ENCODE results near the gene IL7R.
"Not testable (repeated sequence)": the region's sequence is repeated elsewhere in the genome, so short reads cannot be mapped to it uniquely, and the experiment has no call there.

Gene IL7R

DNA sequence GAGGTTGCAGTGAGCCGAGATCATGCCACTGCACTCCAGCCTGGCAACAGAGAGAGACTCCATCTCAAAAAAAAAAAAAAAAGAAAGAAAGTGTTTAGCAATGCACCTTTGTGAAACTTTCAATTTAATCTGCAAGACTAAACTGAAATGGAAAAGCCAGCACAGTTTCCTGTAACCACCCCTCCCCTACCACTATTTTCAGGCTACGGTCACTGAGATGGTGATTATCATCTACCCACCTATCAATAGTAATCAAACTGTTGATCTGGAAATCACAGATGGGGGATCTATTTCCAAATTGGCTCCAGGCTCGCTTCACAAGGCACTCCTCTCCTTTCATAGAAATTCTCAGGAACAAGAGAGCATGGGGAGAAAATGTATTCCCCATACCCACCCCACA, 30.6 kb upstream of the IL7R start:
- no peak for TF ChIP-seq JUND (IDR thresholded peaks at IDR 0.05; ENCODE audit: low read depth)
- in situ Hi-C loops (cut with HindIII; ENCODE audit: low pct_unique_long_range_greater_than_20kb, low sequenced_read_pairs) = no loop called here
- DNase-seq (ENCODE audit: low read depth in 1 of 2, low spot score in 1 of 2) = no peak

DNA sequence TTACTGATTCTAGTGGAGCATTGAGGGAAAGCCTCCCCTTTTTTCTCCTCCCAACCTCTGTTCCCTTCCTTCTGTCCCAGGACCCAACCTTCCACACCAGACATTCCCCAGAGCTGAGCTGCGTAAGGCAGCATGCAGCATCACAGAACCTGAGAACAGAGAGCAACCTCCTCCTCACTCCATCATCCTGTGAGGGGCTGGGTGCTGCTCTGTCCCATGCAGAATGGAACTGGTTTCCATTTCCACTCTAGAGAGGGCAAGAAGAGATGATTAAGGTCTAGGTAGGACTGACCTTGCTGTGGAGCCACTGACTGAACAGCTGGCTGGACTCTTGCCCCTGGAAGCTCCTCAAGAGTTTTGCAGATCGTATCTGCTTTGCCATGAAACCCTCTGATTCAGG, 30.1 kb upstream of the IL7R start:
- TF ChIP-seq JUND (IDR thresholded peaks at IDR 0.05; ENCODE audit: low read depth) = no peak
- DNase-seq (ENCODE audit: low read depth in 1 of 2, low spot score in 1 of 2) = no peak
- in situ Hi-C loops (cut with HindIII; ENCODE audit: low pct_unique_long_range_greater_than_20kb, low sequenced_read_pairs) = no loop called here

DNA sequence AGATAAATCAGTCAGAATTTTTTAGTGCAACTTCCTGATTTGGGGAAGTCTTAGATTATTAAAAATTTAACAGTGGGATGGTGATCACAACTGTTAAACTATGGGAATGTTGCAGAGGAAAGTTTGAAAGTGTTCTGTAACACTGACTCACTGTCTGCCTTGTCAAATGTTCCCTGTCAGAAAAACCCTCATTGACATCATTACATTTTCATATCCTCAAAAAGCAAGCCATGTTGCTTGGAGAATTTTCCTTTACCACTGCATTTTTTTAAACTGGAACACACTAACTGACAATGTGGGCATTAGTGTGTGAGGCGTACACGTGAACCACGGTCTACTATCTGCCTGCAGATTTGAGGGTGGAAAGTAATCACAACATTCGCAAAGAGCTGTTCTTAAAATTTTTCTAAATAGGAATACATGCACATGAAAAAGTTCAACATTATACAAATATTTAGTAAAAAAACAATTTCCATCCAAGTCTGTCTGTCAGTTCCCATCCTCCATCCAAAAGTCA, 28.6 kb upstream of the IL7R start:
- in situ Hi-C loops (cut with HindIII; ENCODE audit: low pct_unique_long_range_greater_than_20kb, low sequenced_read_pairs) = no loop called here
- no peak for TF ChIP-seq JUND (IDR thresholded peaks at IDR 0.05; ENCODE audit: low read depth)
- DNase-seq (ENCODE audit: low read depth in 1 of 2, low spot score in 1 of 2) = no peak

- in situ Hi-C loops (cut with HindIII; ENCODE audit: low pct_unique_long_range_greater_than_20kb, low sequenced_read_pairs) = no loop called here
- DNase-seq (ENCODE audit: low read depth in 1 of 2, low spot score in 1 of 2) = no peak
- TF ChIP-seq JUND (IDR thresholded peaks at IDR 0.05; ENCODE audit: low read depth) = no peak
Observed at GRCh38 chr5:35830587-35830986, 26.1 kb upstream of the IL7R start.

DNA sequence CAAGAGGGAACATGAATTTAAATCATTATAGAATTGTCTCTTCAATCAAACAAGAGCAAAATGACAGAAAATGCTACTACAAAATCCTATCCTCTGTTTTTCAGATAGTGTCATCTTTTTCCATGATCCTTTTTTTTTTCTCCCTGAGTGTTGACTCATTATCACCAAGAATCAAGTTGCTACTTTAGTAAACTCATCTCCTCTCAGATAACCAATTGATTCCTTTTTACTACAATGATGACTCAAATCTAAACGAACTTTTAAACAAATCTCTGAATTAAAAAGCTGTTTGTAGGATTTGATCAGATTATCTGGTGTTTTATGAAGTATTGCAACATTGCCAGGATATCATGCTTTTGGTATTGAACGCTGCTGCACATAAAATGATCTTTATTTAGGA, 23.9 kb upstream of the IL7R start:
- no peak for DNase-seq (ENCODE audit: low read depth in 1 of 2, low spot score in 1 of 2)
- in situ Hi-C loops (cut with HindIII; ENCODE audit: low pct_unique_long_range_greater_than_20kb, low sequenced_read_pairs) = no loop called here
- TF ChIP-seq JUND (IDR thresholded peaks at IDR 0.05; ENCODE audit: low read depth) = no peak

DNA sequence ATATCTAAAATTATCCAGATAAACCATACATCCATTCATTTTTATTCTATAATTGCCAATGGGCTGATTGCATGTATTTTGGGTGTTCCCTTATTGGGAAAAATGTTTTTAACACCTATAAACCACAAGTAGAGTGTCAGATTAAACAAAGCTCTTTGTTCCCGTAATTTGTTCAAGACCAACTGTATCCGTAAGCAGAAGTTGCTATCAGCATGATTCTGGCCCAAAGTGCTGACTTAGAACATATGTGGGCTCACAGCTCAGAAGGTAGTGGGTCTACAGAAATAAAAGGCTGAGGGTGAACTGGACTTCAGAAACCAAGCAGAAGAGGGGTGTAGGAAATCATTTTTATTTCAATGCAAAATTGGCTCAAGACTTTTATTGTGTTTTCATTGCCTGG, 23.5 kb upstream of the IL7R start:
- no peak for DNase-seq (ENCODE audit: low read depth in 1 of 2, low spot score in 1 of 2)

GRCh38 chr5:35835796-35836742, 20.6 kb upstream of the IL7R start:
- in situ Hi-C loops (cut with HindIII; ENCODE audit: low pct_unique_long_range_greater_than_20kb, low sequenced_read_pairs) = no loop called here
- no peak for DNase-seq (ENCODE audit: low read depth in 1 of 2, low spot score in 1 of 2)
- no peak for TF ChIP-seq JUND (IDR thresholded peaks at IDR 0.05; ENCODE audit: low read depth)

More for the DNA sequence above, 23.5 kb upstream of the IL7R start:
- no peak for TF ChIP-seq JUND (IDR thresholded peaks at IDR 0.05; ENCODE audit: low read depth)
- in situ Hi-C loops (cut with HindIII; ENCODE audit: low pct_unique_long_range_greater_than_20kb, low sequenced_read_pairs) = no loop called here

GRCh38 chr5:35838370-35839042, 18.2 kb upstream of the IL7R start:
- TF ChIP-seq JUND (IDR thresholded peaks at IDR 0.05; ENCODE audit: low read depth) = no peak
- in situ Hi-C loops (cut with HindIII; ENCODE audit: low pct_unique_long_range_greater_than_20kb, low sequenced_read_pairs) = no loop called here
- no peak for DNase-seq (ENCODE audit: low read depth in 1 of 2, low spot score in 1 of 2)

- in situ Hi-C loops (cut with HindIII; ENCODE audit: low pct_unique_long_range_greater_than_20kb, low sequenced_read_pairs) = no loop called here
- DNase-seq (ENCODE audit: low read depth in 1 of 2, low spot score in 1 of 2) = no peak
- TF ChIP-seq JUND (IDR thresholded peaks at IDR 0.05; ENCODE audit: low read depth) = no peak
Observed at GRCh38 chr5:35842856-35843255, 13.8 kb upstream of the IL7R start.

GRCh38 chr5:35845508-35845907, 11.2 kb upstream of the IL7R start:
- in situ Hi-C loops (cut with HindIII; ENCODE audit: low pct_unique_long_range_greater_than_20kb, low sequenced_read_pairs); DNase-seq (ENCODE audit: low read depth in 1 of 2, low spot score in 1 of 2): not testable (repeated sequence)

- in situ Hi-C loops (cut with HindIII; ENCODE audit: low pct_unique_long_range_greater_than_20kb, low sequenced_read_pairs) = no loop called here
- TF ChIP-seq JUND (IDR thresholded peaks at IDR 0.05; ENCODE audit: low read depth) = no peak
- DNase-seq (ENCODE audit: low read depth in 1 of 2, low spot score in 1 of 2) = no peak
Observed at GRCh38 chr5:35847491-35847890, 9.2 kb upstream of the IL7R start.

GRCh38 chr5:35847961-35848360, 8.7 kb upstream of the IL7R start:
- in situ Hi-C loops (cut with HindIII; ENCODE audit: low pct_unique_long_range_greater_than_20kb, low sequenced_read_pairs) = no loop called here
- DNase-seq (ENCODE audit: low read depth in 1 of 2, low spot score in 1 of 2) = no peak
- no peak for TF ChIP-seq JUND (IDR thresholded peaks at IDR 0.05; ENCODE audit: low read depth)

DNA sequence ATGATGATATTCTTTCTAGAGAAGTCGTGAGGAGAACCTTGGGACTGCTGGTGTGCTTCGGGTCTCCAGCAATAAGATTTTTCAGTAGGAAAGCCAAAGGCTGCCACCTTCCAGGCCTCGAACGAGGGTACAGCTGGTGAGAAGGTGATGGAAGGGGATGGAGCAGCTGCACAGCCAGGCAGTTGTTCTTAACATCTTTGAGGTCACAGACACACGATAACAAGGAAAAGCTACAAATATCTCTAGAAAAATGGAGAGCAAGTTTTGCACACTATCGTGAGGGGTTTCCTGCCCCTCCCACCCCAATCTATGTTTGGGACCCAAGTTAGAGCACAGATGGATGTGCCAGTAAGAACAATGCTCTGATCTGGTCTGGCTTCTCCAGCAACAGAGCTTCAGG, 6.8 kb upstream of the IL7R start:
- in situ Hi-C loops (cut with HindIII; ENCODE audit: low pct_unique_long_range_greater_than_20kb, low sequenced_read_pairs) = no loop called here
- TF ChIP-seq JUND (IDR thresholded peaks at IDR 0.05; ENCODE audit: low read depth) = no peak

More for the DNA sequence above, 6.8 kb upstream of the IL7R start:
- no peak for DNase-seq (ENCODE audit: low read depth in 1 of 2, low spot score in 1 of 2)

All from T47D (cell line).